ENCODE measurements around the gene TTC7B.

The TTC7B gene

DNA sequence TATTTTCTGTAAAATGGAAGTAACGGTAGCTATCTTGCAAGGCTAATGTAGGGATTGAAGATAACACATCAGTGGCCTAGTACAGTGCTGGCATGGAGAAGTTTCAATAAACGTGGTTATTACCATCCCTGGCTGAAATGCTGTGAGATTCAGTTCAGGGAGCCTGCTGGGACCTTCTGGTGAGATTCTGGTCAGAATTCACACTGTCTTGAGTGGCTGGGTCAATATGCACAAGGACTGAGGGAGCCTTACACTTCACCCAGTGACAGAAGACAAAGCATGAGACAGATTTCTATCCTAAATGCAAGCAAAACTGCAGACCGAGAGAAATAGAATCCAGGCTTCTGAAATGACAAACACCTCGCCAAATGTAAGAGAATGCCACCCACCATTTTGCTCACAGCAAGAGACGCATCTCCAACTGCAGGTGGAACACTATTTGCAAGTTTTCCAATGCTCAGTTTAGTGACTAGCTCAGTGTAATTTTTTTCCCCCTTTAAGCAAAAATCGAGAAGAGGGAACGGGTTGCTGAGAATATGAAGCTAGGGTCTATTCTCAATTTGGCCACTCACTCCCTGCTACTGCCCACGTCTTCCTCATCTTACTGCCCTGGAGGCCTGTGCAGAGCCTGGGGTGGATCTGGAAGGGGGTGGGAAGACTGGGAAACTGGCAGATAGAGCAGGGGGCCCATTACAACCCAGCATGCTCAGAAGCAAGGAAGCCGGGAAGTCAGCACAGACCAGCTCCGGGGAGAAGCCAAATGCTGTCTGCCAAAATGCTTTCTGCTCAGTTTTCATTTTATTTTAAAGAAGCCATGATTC lies 201.3 kb downstream of the TTC7B start:
- DNase-seq (ENCODE audit: low read depth) = no peak
- H3K4me3 ChIP-seq (ENCODE audit: control insufficient read depth, low read depth, low read length) = no peak overlapping the region
- TF ChIP-seq, protein P1, sequence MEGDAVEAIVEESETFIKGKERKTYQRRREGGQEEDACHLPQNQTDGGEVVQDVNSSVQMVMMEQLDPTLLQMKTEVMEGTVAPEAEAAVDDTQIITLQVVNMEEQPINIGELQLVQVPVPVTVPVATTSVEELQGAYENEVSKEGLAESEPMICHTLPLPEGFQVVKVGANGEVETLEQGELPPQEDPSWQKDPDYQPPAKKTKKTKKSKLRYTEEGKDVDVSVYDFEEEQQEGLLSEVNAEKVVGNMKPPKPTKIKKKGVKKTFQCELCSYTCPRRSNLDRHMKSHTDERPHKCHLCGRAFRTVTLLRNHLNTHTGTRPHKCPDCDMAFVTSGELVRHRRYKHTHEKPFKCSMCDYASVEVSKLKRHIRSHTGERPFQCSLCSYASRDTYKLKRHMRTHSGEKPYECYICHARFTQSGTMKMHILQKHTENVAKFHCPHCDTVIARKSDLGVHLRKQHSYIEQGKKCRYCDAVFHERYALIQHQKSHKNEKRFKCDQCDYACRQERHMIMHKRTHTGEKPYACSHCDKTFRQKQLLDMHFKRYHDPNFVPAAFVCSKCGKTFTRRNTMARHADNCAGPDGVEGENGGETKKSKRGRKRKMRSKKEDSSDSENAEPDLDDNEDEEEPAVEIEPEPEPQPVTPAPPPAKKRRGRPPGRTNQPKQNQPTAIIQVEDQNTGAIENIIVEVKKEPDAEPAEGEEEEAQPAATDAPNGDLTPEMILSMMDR (conservative IDR thresholded peaks at IDR 0.05; ENCODE audit: control insufficient read depth, insufficient read depth, low read depth, low read length) = no peak

GRCh38 chr14:90613997-90614396 lies 202.2 kb downstream of the TTC7B start:
- TF ChIP-seq, protein P1 (conservative IDR thresholded peaks at IDR 0.05; ENCODE audit: control insufficient read depth, insufficient read depth, low read depth, low read length) = no peak
- H3K4me3 ChIP-seq (ENCODE audit: control insufficient read depth, low read depth, low read length) = no peak overlapping the region
- no peak for DNase-seq (ENCODE audit: low read depth)

DNA sequence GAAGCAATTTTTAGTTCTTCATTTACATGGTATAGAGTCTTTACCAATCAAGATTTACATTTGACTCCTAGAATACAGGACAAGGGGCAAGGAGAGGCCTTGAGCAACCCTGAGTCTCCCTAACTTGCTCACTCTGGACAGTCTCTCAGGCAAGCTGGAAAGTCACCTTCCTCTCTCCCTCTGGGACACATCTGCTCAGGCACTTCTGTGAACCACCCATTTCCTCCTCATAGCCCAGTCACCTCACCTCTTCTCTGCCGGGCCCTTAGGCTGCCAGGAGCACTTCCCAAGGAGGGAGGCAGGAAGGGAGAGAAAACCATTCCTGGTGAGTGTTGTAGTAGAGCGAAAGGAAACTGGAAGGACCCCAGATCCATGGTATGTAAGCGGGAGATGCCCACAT lies 202.8 kb downstream of the TTC7B start:
- TF ChIP-seq, protein P1 (conservative IDR thresholded peaks at IDR 0.05; ENCODE audit: control insufficient read depth, insufficient read depth, low read depth, low read length) = no peak
- no peak for DNase-seq (ENCODE audit: low read depth)
- H3K4me3 ChIP-seq (ENCODE audit: control insufficient read depth, low read depth, low read length) = no peak overlapping the region

DNA sequence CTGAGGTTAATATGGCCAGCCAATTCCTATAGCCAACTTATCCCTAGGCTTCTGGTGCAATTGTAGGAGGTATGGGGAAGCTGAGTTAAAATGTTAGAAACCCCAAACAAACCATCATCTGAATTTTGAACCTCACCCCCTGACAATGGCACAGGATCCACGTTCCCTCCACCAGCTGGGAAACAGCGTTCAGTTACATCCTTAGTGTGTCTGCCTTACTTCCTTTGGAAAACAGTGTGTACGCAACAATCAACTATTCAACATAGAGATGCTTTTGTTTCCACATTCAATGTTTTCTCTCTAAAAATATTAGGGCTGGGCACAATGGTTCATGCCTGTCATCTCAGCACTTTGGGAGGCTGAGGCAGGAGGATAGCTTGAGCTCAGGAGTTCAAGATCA lies 203.4 kb downstream of the TTC7B start:
- DNase-seq (ENCODE audit: low read depth) = no peak
- TF ChIP-seq, protein P1 (conservative IDR thresholded peaks at IDR 0.05; ENCODE audit: control insufficient read depth, insufficient read depth, low read depth, low read length) = no peak
- no peak overlapping the region for H3K4me3 ChIP-seq (ENCODE audit: control insufficient read depth, low read depth, low read length)

DNA sequence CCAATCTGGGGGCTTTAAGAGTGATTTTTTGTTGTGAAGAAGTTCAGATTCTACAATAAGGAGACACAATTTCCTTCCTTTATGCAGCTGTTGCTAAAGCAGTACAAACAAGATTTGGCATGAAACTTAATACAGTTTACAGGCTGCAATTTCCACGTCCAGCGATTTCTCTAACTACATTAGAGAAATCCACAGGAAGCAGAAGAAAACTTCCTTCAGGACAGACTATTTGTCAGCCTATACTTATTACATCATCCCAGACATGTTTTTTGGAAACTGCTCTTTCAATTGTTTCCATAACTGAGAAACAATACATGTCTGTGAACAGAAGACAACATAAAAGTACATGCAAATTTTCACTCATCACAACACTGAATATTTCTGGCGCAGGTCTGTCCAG lies 204.3 kb downstream of the TTC7B start:
- no peak for DNase-seq (ENCODE audit: low read depth)
- no peak overlapping the region for H3K4me3 ChIP-seq (ENCODE audit: control insufficient read depth, low read depth, low read length)
- TF ChIP-seq, protein P1 (conservative IDR thresholded peaks at IDR 0.05; ENCODE audit: control insufficient read depth, insufficient read depth, low read depth, low read length) = no peak

- TF ChIP-seq, protein P1 (conservative IDR thresholded peaks at IDR 0.05; ENCODE audit: control insufficient read depth, insufficient read depth, low read depth, low read length) = no peak
- H3K4me3 ChIP-seq (ENCODE audit: control insufficient read depth, low read depth, low read length) = no peak overlapping the region
- DNase-seq (ENCODE audit: low read depth) = no peak
Measured at GRCh38 chr14:90611501-90611900, 204.7 kb downstream of the TTC7B start.
